Nephron (organoid): Measurements from ENCODE around the gene DBT.
A peak's percentile ranks its signal among the peaks of the same experiment; 100 is the strongest.
"Not testable (repeated sequence)": the region's sequence is repeated elsewhere in the genome, so short reads cannot be mapped to it uniquely, and the experiment has no call there.

Source experiments
- H3K27ac Mint-ChIP-seq, 3 experiments: 2 replicates each; pipeline ENCODE4 v1.8.0; 2020; ENCODE audit warnings: mixed read lengths in 3 of 3, mild to moderate bottlenecking in 2 of 3, moderate library complexity in 1 of 3
- H3K27me3 Mint-ChIP-seq: 2 replicates; pipeline ENCODE4 v1.8.0; 2021; ENCODE audit warnings: low read depth, mild to moderate bottlenecking, moderate library complexity, mixed read lengths
- H3K36me3 Mint-ChIP-seq: 2 replicates; pipeline ENCODE4 v1.8.0; 2020; ENCODE audit warnings: low read depth, mixed read lengths
- H3K4me1 Mint-ChIP-seq: 2 replicates; pipeline ENCODE4 v1.8.0; 2020; ENCODE audit warnings: mixed read lengths
- H3K4me3 Mint-ChIP-seq, 3 experiments: 2 replicates each; pipeline ENCODE4 v1.8.0; 2020; ENCODE audit warnings: mild to moderate bottlenecking in 3 of 3, mixed read lengths in 3 of 3, moderate library complexity in 2 of 3
- H3K9me3 Mint-ChIP-seq: 2 replicates; pipeline ENCODE4 v1.8.0; 2020; ENCODE audit warnings: mixed read lengths
- CTCF ChIP-seq, 3 experiments: fragments of 200-600 bp; sonication (generic); IDR thresholded peaks; one replicate each; pipeline ENCODE4 v1.5.0; 2021; ENCODE audit warnings: antibody characterized with exemption in 3 of 3; ENCODE audit not compliant: unreplicated experiment in 3 of 3

DBT gene

GRCh38 chr1:100217834-100218233, 31.8 kb downstream of the DBT start:
- Mint-ChIP-seq H3K9me3 (no peaks in the 10 kb centered on the region), H3K27me3 (no peaks in the 10 kb centered on the region), H3K27ac (no peak overlapping the region), H3K4me1 (no peaks in the 10 kb centered on the region), H3K4me3 (no peak overlapping the region), H3K36me3 (peaks cover 27% of the 10 kb centered on the region)
- TF ChIP-seq CTCF (IDR thresholded peaks at IDR 0.05; ENCODE audit: unreplicated experiment in 3 of 3): no peak

- H3K4me1 Mint-ChIP-seq: no peaks in the 10 kb centered on the region
- no peaks in the 10 kb centered on the region for H3K27me3 Mint-ChIP-seq
- no peak overlapping the region for H3K4me3 Mint-ChIP-seq
- H3K9me3 Mint-ChIP-seq: no peaks in the 10 kb centered on the region
- H3K27ac Mint-ChIP-seq: peak overlapping the region; percentile 64 to 87 (median 82)
- TF ChIP-seq CTCF (IDR thresholded peaks at IDR 0.05; ENCODE audit: unreplicated experiment in 3 of 3): no peak
- H3K36me3 Mint-ChIP-seq: peaks cover 39% of the 10 kb centered on the region
Measured at GRCh38 chr1:100215101-100215500, 34.5 kb downstream of the DBT start.

- no peak overlapping the region for H3K27ac Mint-ChIP-seq
- H3K27me3 Mint-ChIP-seq: no peaks in the 10 kb centered on the region
- no peaks in the 10 kb centered on the region for H3K9me3 Mint-ChIP-seq
- no peaks in the 10 kb centered on the region for H3K4me1 Mint-ChIP-seq
- no peak for TF ChIP-seq CTCF (IDR thresholded peaks at IDR 0.05; ENCODE audit: unreplicated experiment in 3 of 3)
- H3K4me3 Mint-ChIP-seq: no peak overlapping the region
- peaks cover 38% of the 10 kb centered on the region for H3K36me3 Mint-ChIP-seq
Measured at GRCh38 chr1:100213141-100213540, 36.5 kb downstream of the DBT start.

GRCh38 chr1:100206301-100206700, 43.3 kb downstream of the DBT start:
- H3K4me3 Mint-ChIP-seq: no peak overlapping the region
- no peaks in the 10 kb centered on the region for H3K4me1 Mint-ChIP-seq
- H3K27me3 Mint-ChIP-seq: no peaks in the 10 kb centered on the region
- H3K9me3 Mint-ChIP-seq: peaks cover 32% of the 10 kb centered on the region
- peaks cover 65% of the 10 kb centered on the region for H3K36me3 Mint-ChIP-seq
- no peak for TF ChIP-seq CTCF (IDR thresholded peaks at IDR 0.05; ENCODE audit: unreplicated experiment in 3 of 3)
- no peak overlapping the region for H3K27ac Mint-ChIP-seq

GRCh38 chr1:100205593-100205992, 44.0 kb downstream of the DBT start:
- H3K4me3 Mint-ChIP-seq, H3K4me1 Mint-ChIP-seq, H3K27ac Mint-ChIP-seq, H3K27me3 Mint-ChIP-seq: not testable (repeated sequence)
- H3K36me3 Mint-ChIP-seq: peaks cover 69% of the 10 kb centered on the region
- peaks cover 36% of the 10 kb centered on the region for H3K9me3 Mint-ChIP-seq

GRCh38 chr1:100205103-100205502, 44.5 kb downstream of the DBT start:
- H3K4me3 Mint-ChIP-seq, H3K27ac Mint-ChIP-seq, H3K27me3 Mint-ChIP-seq, H3K4me1 Mint-ChIP-seq: not testable (repeated sequence)
- Mint-ChIP-seq H3K9me3 (peaks cover 36% of the 10 kb centered on the region), H3K36me3 (peaks cover 69% of the 10 kb centered on the region)

- peak overlapping the region in 1 of 3 experiments; percentile 7 for H3K27ac Mint-ChIP-seq
- peaks cover 36% of the 10 kb centered on the region for H3K9me3 Mint-ChIP-seq
Measured at GRCh38 chr1:100202703-100203102, 46.9 kb downstream of the DBT start.

GRCh38 chr1:100200060-100200459, 49.6 kb downstream of the DBT start:
- peaks cover 33% of the 10 kb centered on the region for H3K9me3 Mint-ChIP-seq
- H3K36me3 Mint-ChIP-seq: peaks cover 78% of the 10 kb centered on the region

More at GRCh38 chr1:100202703-100203102, 46.9 kb downstream of the DBT start:
- peaks cover 79% of the 10 kb centered on the region for H3K36me3 Mint-ChIP-seq
- H3K27me3 Mint-ChIP-seq, H3K4me3 Mint-ChIP-seq, H3K4me1 Mint-ChIP-seq: not testable (repeated sequence)

More at GRCh38 chr1:100200060-100200459, 49.6 kb downstream of the DBT start:
- H3K27ac Mint-ChIP-seq, H3K27me3 Mint-ChIP-seq, H3K4me1 Mint-ChIP-seq, H3K4me3 Mint-ChIP-seq: not testable (repeated sequence)
